Liver (tissue), 3 donors: ENCODE results near the gene IQUB.

ENCODE experiments used
- FOXA2 ChIP-seq: IDR thresholded peaks from 2 replicates; pipeline ENCODE4 v1.6.1; 2016; ENCODE audit warnings: antibody characterized with exemption
- HNF4A ChIP-seq, 2 donors: conservative IDR thresholded peaks; 2 replicates each; pipeline ENCODE4 v1.6.1; 2016; ENCODE audit warnings: antibody characterized with exemption in 2 of 2, mild to moderate bottlenecking in 2 of 2
- JUND ChIP-seq, 2 donors: IDR thresholded peaks; 2 replicates each; pipeline ENCODE4 v1.6.1; 2016; ENCODE audit warnings: antibody characterized with exemption in 2 of 2
- NR2F2 ChIP-seq: IDR thresholded peaks from 2 replicates; pipeline ENCODE4 v1.6.1; 2016; ENCODE audit warnings: antibody characterized with exemption
- SP1 ChIP-seq: IDR thresholded peaks from 2 replicates; pipeline ENCODE4 v1.6.1; 2018; ENCODE audit warnings: antibody characterized with exemption, mild to moderate bottlenecking
- YY1 ChIP-seq: IDR thresholded peaks from 2 replicates; pipeline ENCODE4 v1.6.1; 2016; ENCODE audit warnings: antibody characterized with exemption, mild to moderate bottlenecking
- TF ChIP-seq, protein P1 (sequence below): fragments of 150-350 bp; IDR thresholded peaks from 2 replicates; pipeline ENCODE4 v1.5.1; 2017; ENCODE audit warnings: improper control_type of control experiment, low read depth, low read length; ENCODE audit not compliant: missing input control
- donor health status: healthy.
- donor health status: healthy.

DNA sequence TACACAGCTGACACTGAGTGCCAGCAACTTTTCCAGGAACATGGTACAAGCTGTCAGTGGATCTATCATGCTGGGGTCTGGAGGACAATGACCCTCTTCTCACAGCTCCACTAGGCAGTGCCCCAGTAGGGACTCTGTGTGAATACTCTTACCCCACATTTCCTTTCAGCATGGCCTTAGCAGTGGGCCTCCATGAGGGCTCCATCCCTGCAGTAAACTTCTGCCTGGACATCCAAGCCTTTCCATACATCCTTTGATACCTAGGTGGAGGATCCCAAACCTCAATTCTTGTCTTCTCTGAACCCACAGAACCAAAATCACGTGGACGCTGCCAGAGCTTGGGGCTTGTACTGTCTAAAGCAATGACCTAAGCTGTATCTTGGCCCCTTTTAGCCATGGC, 116.8 kb downstream of the IQUB start:
- TF ChIP-seq JUND (IDR thresholded peaks at IDR 0.05) = no peak
- TF ChIP-seq, protein P1, sequence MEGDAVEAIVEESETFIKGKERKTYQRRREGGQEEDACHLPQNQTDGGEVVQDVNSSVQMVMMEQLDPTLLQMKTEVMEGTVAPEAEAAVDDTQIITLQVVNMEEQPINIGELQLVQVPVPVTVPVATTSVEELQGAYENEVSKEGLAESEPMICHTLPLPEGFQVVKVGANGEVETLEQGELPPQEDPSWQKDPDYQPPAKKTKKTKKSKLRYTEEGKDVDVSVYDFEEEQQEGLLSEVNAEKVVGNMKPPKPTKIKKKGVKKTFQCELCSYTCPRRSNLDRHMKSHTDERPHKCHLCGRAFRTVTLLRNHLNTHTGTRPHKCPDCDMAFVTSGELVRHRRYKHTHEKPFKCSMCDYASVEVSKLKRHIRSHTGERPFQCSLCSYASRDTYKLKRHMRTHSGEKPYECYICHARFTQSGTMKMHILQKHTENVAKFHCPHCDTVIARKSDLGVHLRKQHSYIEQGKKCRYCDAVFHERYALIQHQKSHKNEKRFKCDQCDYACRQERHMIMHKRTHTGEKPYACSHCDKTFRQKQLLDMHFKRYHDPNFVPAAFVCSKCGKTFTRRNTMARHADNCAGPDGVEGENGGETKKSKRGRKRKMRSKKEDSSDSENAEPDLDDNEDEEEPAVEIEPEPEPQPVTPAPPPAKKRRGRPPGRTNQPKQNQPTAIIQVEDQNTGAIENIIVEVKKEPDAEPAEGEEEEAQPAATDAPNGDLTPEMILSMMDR = no peak
- TF ChIP-seq HNF4A (conservative IDR thresholded peaks at IDR 0.05) = no peak
- no peak for TF ChIP-seq SP1
- TF ChIP-seq FOXA2 = no peak
- no peak for TF ChIP-seq NR2F2
- TF ChIP-seq YY1 = no peak
